Fibroblast of pulmonary artery (primary cell): Measurements from ENCODE around the gene SDK1.

Experiments
- DNase-seq: peaks from one replicate; pipeline ENCODE4 v3.0.0-alpha.2; 2010; ENCODE audit warnings: low read depth
- H3K4me3 ChIP-seq: replicated peaks from 2 replicates; pipeline ENCODE4 v1.5.1; 2011; ENCODE audit warnings: low read depth, mild to moderate bottlenecking, control low read depth, low read length, moderate library complexity
- CTCF ChIP-seq: IDR thresholded peaks from 2 replicates; pipeline ENCODE4 v1.5.1; 2011; ENCODE audit warnings: mild to moderate bottlenecking, control low read depth, low read length, inconsistent platforms; ENCODE audit errors: missing control alignments

The SDK1 gene

DNA sequence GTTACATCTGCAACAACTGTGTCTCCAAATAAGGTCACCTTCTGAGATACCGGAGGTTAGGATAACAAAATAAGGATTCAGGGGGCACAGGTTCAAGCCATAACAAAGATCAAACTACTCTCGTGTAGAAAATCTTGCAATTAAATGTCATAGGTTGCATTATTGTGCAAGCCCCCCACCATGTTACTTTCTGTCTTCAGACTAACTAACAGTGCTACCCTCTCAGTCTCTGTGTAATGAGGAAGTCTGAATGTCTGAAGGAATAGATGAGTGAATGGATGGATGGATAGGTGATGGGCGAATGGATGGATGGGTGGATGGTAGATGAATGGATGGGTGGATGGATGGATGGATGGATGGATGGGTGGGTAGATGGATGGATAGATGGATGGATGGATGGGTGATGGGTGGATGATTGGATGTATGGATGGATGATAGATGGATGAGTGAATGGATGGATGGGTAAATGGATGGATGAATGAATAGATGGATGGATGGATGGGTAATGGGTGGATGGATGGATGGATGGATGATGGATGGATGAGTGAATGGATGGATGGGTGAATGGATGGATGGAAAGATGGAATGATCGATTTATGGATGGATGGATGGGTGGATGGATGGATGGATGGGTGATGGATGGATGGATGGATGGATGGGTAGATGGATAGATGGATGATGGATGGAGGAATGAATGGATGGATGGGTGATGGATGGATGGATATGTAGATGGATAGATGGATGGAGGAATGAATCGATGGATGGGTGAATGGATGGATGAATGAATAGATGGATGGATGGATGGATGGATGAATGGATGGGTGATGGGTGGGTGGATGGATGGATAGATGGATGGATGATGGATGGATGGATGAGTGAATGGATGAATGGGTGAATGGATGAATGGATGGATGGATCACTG lies 823.8 kb downstream of the SDK1 start:
- DNase-seq: no peak
- no peak for TF ChIP-seq CTCF
- no peak overlapping the region for H3K4me3 ChIP-seq

GRCh38 chr7:4127909-4128560 lies 827.0 kb downstream of the SDK1 start:
- TF ChIP-seq CTCF: no peak
- DNase-seq: no peak
- H3K4me3 ChIP-seq: no peak overlapping the region

- DNase-seq: no peak
- H3K4me3 ChIP-seq: no peak overlapping the region
- TF ChIP-seq CTCF: no peak
Measured at GRCh38 chr7:4129481-4130122, 828.5 kb downstream of the SDK1 start.

DNA sequence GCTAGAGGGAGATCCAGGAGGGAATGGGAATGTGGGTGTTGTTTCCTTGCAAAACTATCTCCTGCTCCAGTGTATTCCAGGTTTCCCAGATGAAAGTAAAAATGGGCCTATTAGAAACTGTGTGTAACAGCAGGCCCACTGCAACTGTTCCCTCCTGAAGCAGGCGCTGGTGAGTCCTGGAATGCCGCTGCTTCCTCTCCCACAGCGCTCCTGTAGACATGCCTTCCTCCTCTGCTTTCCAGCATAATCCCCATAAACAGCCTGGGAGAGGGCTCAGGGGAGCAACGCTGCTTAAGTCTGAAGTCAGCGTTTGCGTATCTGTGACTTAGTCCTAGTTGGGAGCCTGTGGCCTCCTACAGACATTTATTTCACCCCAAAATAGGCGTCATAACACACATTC lies 830.0 kb downstream of the SDK1 start:
- H3K4me3 ChIP-seq: no peak overlapping the region
- TF ChIP-seq CTCF: no peak
- no peak for DNase-seq

DNA sequence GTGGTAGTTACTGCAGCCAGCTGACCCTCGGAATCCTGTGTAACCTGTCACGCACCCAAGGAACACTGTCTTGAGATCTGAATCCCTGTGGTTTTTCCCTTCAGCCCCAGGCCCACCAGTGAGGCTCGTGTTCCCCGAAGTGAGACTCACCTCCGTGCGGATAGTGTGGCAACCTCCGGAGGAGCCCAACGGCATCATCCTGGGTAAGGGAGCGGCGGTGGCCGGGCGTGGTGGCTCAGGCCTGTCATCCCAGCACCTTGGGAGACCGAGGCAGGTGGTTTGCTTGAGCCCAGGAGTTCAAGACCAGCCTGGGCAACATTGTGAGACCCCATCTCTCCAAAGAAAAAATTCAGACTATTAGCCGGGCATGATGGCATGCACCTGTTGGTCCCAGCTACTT lies 831.2 kb downstream of the SDK1 start:
- TF ChIP-seq CTCF: no peak
- no peak overlapping the region for H3K4me3 ChIP-seq
- DNase-seq: no peak

DNA sequence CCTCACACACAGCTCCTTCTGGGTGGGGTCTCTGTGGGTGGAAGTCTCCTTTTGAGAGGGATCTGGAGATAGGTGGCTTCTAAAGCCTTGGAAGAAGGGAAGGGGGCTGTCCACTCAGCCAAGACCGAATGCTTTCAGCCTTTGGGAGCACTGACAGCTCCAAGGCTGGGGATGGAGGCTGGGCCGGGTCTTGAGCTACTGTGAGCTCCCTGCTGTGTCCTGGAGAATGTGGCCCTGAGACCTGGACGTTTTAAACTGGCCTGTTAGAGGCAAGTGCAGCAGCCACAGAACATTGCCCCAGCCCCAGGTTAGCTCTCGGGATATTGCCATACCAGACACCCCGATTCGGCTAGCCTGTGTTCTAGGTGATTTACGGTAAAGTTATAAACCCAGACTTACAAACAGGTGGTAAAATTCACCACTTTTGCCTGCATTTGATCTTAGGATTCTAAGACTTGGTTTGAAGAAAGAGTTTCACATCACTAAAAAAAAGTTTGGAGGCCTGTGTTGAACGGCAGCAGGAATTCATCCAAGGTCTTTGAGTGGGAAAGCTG lies 832.5 kb downstream of the SDK1 start:
- no peak for TF ChIP-seq CTCF
- H3K4me3 ChIP-seq: no peak overlapping the region

More for the DNA sequence above, 832.5 kb downstream of the SDK1 start:
- DNase-seq: no peak
